IMR-90 (cell line): Measurements from ENCODE around the gene ROBO4. TPM values are rescaled to one million over a fixed set of nuclear protein-coding genes. Genes with fewer than 3 reads are reported as not detected.

Source experiments
- ATAC-seq: fragments of 200-7000 bp; cut with Tn5 transposase; 2 replicates; pipeline ENCODE4 v1.9.1; 2020; ENCODE audit warnings: low read depth, mild to moderate bottlenecking, moderate library complexity
- BruUV-seq: library from RNA; stranded (reverse); fragments of 400-500 nt; replicated peaks from 2 replicates; lab custom pipeline; 2021; lab: Mats Ljungman, UMichigan
- CTCF ChIA-PET: fragments of 300-600 bp; formaldehyde crosslinking; extraction: SDS; loops from one replicate; lab custom pipeline; 2021; ENCODE audit warnings: antibody characterized with exemption; lab: Yijun Ruan, JAX
- POLR2A ChIA-PET: fragments of 300-600 bp; sonication (Branson Sonifier 250); formaldehyde crosslinking; loops from one replicate; lab custom pipeline; 2022; ENCODE audit warnings: antibody characterized with exemption; ENCODE audit not compliant: unreplicated experiment; lab: Charles Lee
- DNase-seq: peaks from one replicate; pipeline ENCODE4 v3.0.0; 2013
- H2AFZ ChIP-seq: replicated peaks from 2 replicates; pipeline ENCODE3; 2013; ENCODE audit warnings: low read length, mild to moderate bottlenecking; ENCODE audit not compliant: poor library complexity
- H2AK5ac ChIP-seq: 2 replicates; pipeline ENCODE4 v1.6.1; 2013; ENCODE audit warnings: low read depth, low read length, inconsistent platforms
- H2AK9ac ChIP-seq: replicated peaks from 2 replicates; pipeline ENCODE3; 2013; ENCODE audit warnings: mild to moderate bottlenecking, low read depth, low read length, moderate library complexity; ENCODE audit not compliant: poor library complexity
- H2BK120ac ChIP-seq: 2 replicates; pipeline ENCODE4 v1.6.1; 2013; ENCODE audit warnings: low read depth, low read length, inconsistent platforms
- H2BK15ac ChIP-seq: 3 replicates; pipeline ENCODE4 v1.6.1; 2013; ENCODE audit warnings: low read depth, low read length, inconsistent platforms
- H2BK20ac ChIP-seq: 2 replicates; pipeline ENCODE4 v1.6.1; 2013; ENCODE audit warnings: low read depth, mild to moderate bottlenecking, inconsistent platforms, low read length, moderate library complexity
- H2BK5ac ChIP-seq: 2 replicates; pipeline ENCODE4 v1.6.1; 2013; ENCODE audit warnings: mild to moderate bottlenecking, low read depth, low read length, inconsistent platforms; ENCODE audit not compliant: poor library complexity, severe bottlenecking
- H3K14ac ChIP-seq: replicated peaks from 2 replicates; pipeline ENCODE4 v1.6.1; 2013; ENCODE audit warnings: low read depth, low read length, inconsistent platforms
- H3K18ac ChIP-seq: 2 replicates; pipeline ENCODE4 v1.6.1; 2013; ENCODE audit warnings: low read depth, low read length, control low read depth
- H3K23ac ChIP-seq: 2 replicates; pipeline ENCODE4 v1.6.1; 2013; ENCODE audit warnings: low read depth, low read length, inconsistent platforms
- H3K27ac ChIP-seq: 2 replicates; pipeline ENCODE4 v1.5.1; 2013; ENCODE audit warnings: mild to moderate bottlenecking, control low read depth, low read length; ENCODE audit not compliant: insufficient read depth
- H3K27me3 ChIP-seq: 2 replicates; pipeline ENCODE4 v1.6.1; 2013; ENCODE audit warnings: low read length; ENCODE audit not compliant: control insufficient read depth, insufficient read depth
- H3K36me3 ChIP-seq: 2 replicates; pipeline ENCODE4 v1.6.1; 2013; ENCODE audit warnings: low read length, mixed read lengths; ENCODE audit not compliant: control insufficient read depth, insufficient read depth
- H3K4ac ChIP-seq: 2 replicates; pipeline ENCODE4 v1.6.1; 2013; ENCODE audit warnings: low read depth, low read length, inconsistent platforms
- H3K4me1 ChIP-seq: 2 replicates; pipeline ENCODE4 v1.6.1; 2013; ENCODE audit warnings: low read length, mixed read lengths; ENCODE audit not compliant: control insufficient read depth, insufficient read depth
- H3K4me2 ChIP-seq: 2 replicates; pipeline ENCODE4 v1.6.1; 2013; ENCODE audit warnings: low read depth, mild to moderate bottlenecking, control low read depth, low read length, moderate library complexity
- H3K4me3 ChIP-seq: 2 replicates; pipeline ENCODE4 v1.5.1; 2013; ENCODE audit warnings: low read depth, mild to moderate bottlenecking, control low read depth, low read length, moderate library complexity; ENCODE audit not compliant: insufficient read depth
- H3K56ac ChIP-seq: 2 replicates; pipeline ENCODE4 v1.6.1; 2013; ENCODE audit warnings: low read length, inconsistent platforms; ENCODE audit not compliant: insufficient read depth; ENCODE audit errors: extremely low read depth
- H3K79me1 ChIP-seq, 2 experiments: 2 replicates each; pipeline ENCODE4 v1.6.1; 2013; ENCODE audit warnings: low read length in 2 of 2, inconsistent platforms in 1 of 2, low read depth in 1 of 2
- H3K9ac ChIP-seq: 2 replicates; pipeline ENCODE4 v1.6.1; 2013; ENCODE audit warnings: low read depth, low read length, control low read depth
- H3K9me1 ChIP-seq: 2 replicates; pipeline ENCODE4 v1.6.1; 2013; ENCODE audit warnings: low read length, inconsistent platforms; ENCODE audit not compliant: insufficient read depth
- H3K9me3 ChIP-seq: 2 replicates; pipeline ENCODE4 v1.6.1; 2013; ENCODE audit warnings: low read length; ENCODE audit not compliant: control insufficient read depth, insufficient read depth
- H4K20me1 ChIP-seq: 2 replicates; pipeline ENCODE4 v1.6.1; 2013; ENCODE audit warnings: low read length, inconsistent platforms; ENCODE audit not compliant: insufficient read depth
- H4K5ac ChIP-seq: 2 replicates; pipeline ENCODE4 v1.6.1; 2013; ENCODE audit warnings: mild to moderate bottlenecking, low read depth, low read length, control low read depth
- H4K8ac ChIP-seq, 2 experiments: 2 replicates each; pipeline ENCODE4 v1.6.1; 2013; ENCODE audit warnings: low read depth in 2 of 2, low read length in 2 of 2, control low read depth in 1 of 2, inconsistent platforms in 1 of 2
- H4K91ac ChIP-seq: 2 replicates; pipeline ENCODE4 v1.6.1; 2013; ENCODE audit warnings: low read depth, low read length, inconsistent platforms; ENCODE audit not compliant: insufficient read depth
- MAFK ChIP-seq: IDR thresholded peaks from 2 replicates; pipeline ENCODE4 v1.6.1; 2012; ENCODE audit warnings: low read depth, low read length, improper control_type of control experiment
- WGBS, 2 experiments: methylation state at CpG; one replicate each; pipeline versions ENCODE4 v1.1.5 to v1.1.7; 2013; ENCODE audit warnings: missing lambda C conversion rate in 2 of 2; ENCODE audit not compliant: insufficient read length in 1 of 2; ENCODE audit errors: extremely low coverage in 2 of 2; 5-methylcytosine and 5-hydroxymethylcytosine counted together
- dilution Hi-C: fragments of 300-500 bp; cut with HindIII; formaldehyde crosslinking; loops from one replicate; pipeline ENCODE4 v1.14.3; 2018; ENCODE audit warnings: low sequenced_read_pairs; ENCODE audit not compliant: unreplicated experiment
- in situ Hi-C: fragments of 300-500 bp; cut with MboI; formaldehyde crosslinking; loops from 3 replicates; pipeline ENCODE4 v1.14.3; 2019; ENCODE audit warnings: low sequenced_read_pairs, inconsistent platforms, mixed read lengths
- intact Hi-C: fragments of 100-400 bp; cut with micrococcal nuclease; formaldehyde crosslinking; loops from 2 replicates; pipeline ENCODE4 v1.10.0; 2022
- polyA plus RNA-seq, 3 experiments: library from polyadenylated mRNA; depleted of rRNA; stranded (reverse); fragments of >200 nt; gene quantifications; 2 replicates each; pipeline ENCODE4 v1.2.3, GENCODE V29; 2012; ENCODE audit warnings: low replicate concordance in 1 of 3
- total RNA-seq: library from RNA; depleted of rRNA; stranded (reverse); fragments of >200 nt; gene quantifications from 2 replicates; pipeline ENCODE4 v1.2.3, GENCODE V29; 2012

Gene ROBO4
- total and polyA plus RNA-seq, 2 of the 4 experiments (the other 2 are of a cell fraction), result 0.72 to 0.82 TPM

DNA sequence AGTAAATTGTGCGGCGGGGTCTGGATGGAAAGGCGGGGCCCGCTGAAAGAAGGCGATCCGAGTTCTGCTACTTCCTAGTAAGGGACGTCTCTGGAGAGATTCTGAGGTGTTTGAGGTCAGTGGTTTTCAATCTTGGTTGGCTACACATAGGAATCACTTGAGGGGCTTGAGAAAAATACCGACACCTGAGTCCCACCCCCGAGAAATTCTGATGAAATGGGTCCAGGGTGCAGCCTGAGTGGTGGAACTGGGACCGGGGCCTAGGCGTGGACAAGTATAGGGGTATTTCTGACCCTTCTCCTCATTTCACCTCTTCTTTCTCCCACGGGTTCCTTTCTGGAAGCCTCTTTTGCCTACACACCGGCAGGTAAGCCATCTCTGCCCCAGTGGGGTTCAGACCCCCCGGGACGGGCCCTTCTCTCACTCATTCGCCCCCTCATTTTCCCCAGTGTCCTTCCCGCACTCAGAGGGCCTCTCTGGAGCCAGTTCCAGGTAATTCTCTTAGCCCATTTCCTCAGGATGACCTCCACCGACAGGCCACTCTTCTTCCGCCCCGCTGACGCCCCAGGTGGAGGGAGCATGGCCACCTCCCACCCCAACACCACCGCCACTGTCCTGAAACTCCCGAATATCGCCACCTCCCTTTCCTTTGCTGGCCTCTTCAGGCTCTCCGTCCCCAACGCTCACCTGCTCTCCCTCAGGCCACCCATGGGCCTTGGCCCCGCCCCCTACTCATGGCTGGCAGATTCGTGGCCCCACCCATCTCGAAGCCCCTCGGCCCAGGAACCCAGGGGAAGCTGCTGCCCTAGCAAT, 20.6 kb downstream of the ROBO4 start:
- H3K4me3 ChIP-seq, result peak overlapping the region; percentile 58
- peak overlapping the region; percentile 9; the same call in 1 of the 2 replicates for H3K27ac ChIP-seq
- peak overlapping the region; percentile 50 for H3K56ac ChIP-seq
- dilution Hi-C loops (no loop called here), intact Hi-C loops (loop anchor here (1.0 to 10.0 kb wide), 4 partner anchors 44 to 528 kb away; partner anchors contain the start of gene CCDC15), in situ Hi-C loops (loop anchor here (5.0 kb wide), 1 partner anchor 75 kb away; the partner anchor contains the start of gene CCDC15)
- H2BK15ac ChIP-seq, result peak overlapping the region; percentile 57; the same call in 2 of the 3 replicates
- no peak overlapping the region for H2BK20ac ChIP-seq
- no peak overlapping the region for H2BK5ac ChIP-seq
- peak overlapping the region; percentile 24 for H3K4ac ChIP-seq
- peak overlapping the region; percentile 52; the same call in 1 of the 2 replicates for H4K5ac ChIP-seq
- DNase-seq, result no peak
- 12% methylated on average over 11 of the region's 30 CpGs; no CpG with 5 or more reads in 1 of the 2 experiments for WGBS, 2 experiments
- H2AFZ ChIP-seq, result peak overlapping the region; percentile 99
- peak overlapping the region; percentile 36; the same call in 1 of the 2 replicates for H4K91ac ChIP-seq
- no peaks in the 10 kb centered on the region for H4K20me1 ChIP-seq
- no peak for TF ChIP-seq MAFK
- peak overlapping the region; percentile 38; the same call in 1 of the 2 replicates for H3K14ac ChIP-seq
- no peaks in the 10 kb centered on the region for H3K36me3 ChIP-seq
- no peaks in the 10 kb centered on the region; the same call in 1 of the 2 replicates for H3K9me1 ChIP-seq
- no peak for ATAC-seq
- H3K9me3 ChIP-seq, result no peaks in the 10 kb centered on the region
- H3K23ac ChIP-seq, result 0 out of 2 replicates have a peak overlapping the region, but pooled peaks have one; percentile 2
- POLR2A ChIA-PET, result interaction anchor here (0.6 to 1.0 kb wide), 3 partner anchors 8 to 78 kb away, joined by 3 to 6 read pairs (median 3); partner anchors contain the start of gene CCDC15
- peaks cover 3% of the 10 kb centered on the region for H3K4me1 ChIP-seq
- peak overlapping the region; percentile 57 for H3K4me2 ChIP-seq
- peak overlapping the region; percentile 80 to 84 for H4K8ac ChIP-seq
- peaks cover 16% of the 10 kb centered on the region for H3K27me3 ChIP-seq
- peak overlapping the region; percentile 59 for H3K9ac ChIP-seq
- BruUV-seq, result TSS peak; percentile 72
- no peak overlapping the region for H2BK120ac ChIP-seq
- H2AK9ac ChIP-seq, result peak overlapping the region; percentile 89
- peaks cover 6 to 21% of the 10 kb centered on the region in 2 experiments; a peak in 3 of 4 replicates for H3K79me1 ChIP-seq
- H2AK5ac ChIP-seq, result peak overlapping the region; percentile 92
- CTCF ChIA-PET, result interaction anchor here (0.6 to 1.5 kb wide), 17 partner anchors 10 to 575 kb away, joined by 3 to 19 read pairs (median 4); partner anchors contain the start of genes CCDC15 and ROBO3
- 0 out of 2 replicates have a peak overlapping the region, but pooled peaks have one; percentile 4 for H3K18ac ChIP-seq
